Omental fat pad (tissue), 4 donors: ENCODE measurements around the gene NTN3. TPM values are rescaled to one million over a fixed set of nuclear protein-coding genes. Genes with fewer than 3 reads are reported as not detected.
A peak's percentile ranks its signal among the peaks of the same experiment; 100 is the strongest.

Experiments
- ATAC-seq: fragments of 150-250 bp; one replicate; pipeline ENCODE4 v1.9.1; 2016; ENCODE audit warnings: mild to moderate bottlenecking, moderate library complexity; ENCODE audit not compliant: low FRiP score
- DNase-seq: peaks from one replicate; pipeline ENCODE4 v3.0.0-alpha.2; 2019; ENCODE audit warnings: low spot score
- CTCF ChIP-seq, 3 donors: fragments of 450-650 bp; IDR thresholded peaks; one replicate each; pipeline ENCODE4 v1.5.1; 2016 to 2017; ENCODE audit warnings: antibody characterized with exemption in 3 of 3, mild to moderate bottlenecking in 3 of 3, moderate library complexity in 2 of 3
- total RNA-seq, 4 donors: library from RNA; depleted of rRNA; stranded (reverse); fragments of >200 nt; gene quantifications; one replicate each; pipeline ENCODE4 v1.1.0, GENCODE V29; 2016

NTN3 gene
- total RNA-seq, 4 donors from 2014 or later: 0.28 to 0.44 TPM; not detected in 2

DNA sequence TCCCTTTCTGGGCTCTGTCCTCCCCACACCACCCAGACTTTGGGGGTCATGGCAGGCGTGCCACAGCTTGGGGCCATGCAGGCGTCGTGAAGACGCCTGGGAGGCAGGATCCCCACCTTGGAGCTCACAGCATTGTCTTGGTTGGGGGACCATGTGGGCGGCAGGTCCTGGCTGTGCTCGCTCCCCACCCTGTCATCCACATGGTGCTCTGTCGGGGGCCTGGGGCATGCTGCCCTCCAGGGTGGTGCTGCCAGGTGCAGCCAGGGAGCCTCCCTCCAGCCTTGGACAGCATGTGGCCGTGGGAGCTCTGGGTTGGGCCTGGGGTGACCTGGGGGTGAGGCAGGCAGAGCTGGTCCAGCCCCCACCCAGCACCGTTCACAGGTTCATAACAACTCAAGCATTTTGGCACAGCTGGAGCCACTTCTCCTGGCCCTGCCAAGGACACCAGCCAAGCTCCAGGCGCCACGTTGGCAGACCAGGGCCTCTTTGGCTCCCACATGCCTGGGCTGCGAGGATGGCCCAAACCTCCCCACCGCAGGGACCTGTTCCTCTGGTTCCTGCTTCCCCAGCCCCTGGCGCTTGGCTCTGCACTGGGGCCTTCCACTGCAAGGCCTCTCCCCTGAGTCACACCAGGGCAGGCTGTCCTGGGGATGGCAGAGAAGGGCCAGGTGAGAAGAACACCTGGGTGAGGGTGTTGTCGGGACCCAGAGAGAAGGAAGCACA is 27.6 kb downstream of the NTN3 start:
- TF ChIP-seq CTCF (IDR thresholded peaks at IDR 0.05): no peak
- DNase-seq (no peak), ATAC-seq (no peak)

GRCh38 chr16:2499454-2499853 is 28.4 kb downstream of the NTN3 start:
- DNase-seq (no peak), ATAC-seq (no peak)
- TF ChIP-seq CTCF (IDR thresholded peaks at IDR 0.05): no peak

DNA sequence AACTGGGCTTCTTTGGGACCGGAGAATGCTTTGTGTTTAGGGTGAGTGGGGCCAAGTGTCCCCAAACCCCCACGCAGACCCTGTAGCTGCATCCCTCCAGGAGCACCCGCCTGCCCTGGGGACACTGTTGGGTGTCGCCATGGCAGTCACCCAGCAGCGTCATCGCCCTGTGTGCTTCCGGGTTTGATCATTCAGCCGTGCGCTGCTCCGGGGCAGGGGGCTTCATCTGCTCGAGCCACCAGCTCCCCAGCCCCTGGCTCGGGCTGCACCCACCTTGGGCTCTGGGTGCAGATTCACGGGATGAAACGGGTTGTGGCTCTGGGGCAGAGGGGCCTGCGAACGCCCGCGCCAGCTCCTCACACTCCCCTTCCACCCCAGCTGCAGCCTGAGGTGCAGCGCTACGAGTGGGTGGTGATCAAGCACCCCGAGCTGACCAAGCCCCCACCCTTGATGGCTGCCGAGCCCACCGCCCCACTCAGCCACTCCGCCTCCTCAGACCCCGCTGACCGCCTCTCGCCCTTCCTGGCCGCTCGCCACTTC is 28.9 kb downstream of the NTN3 start:
- DNase-seq (no peak), ATAC-seq (no peak)
- no peak for TF ChIP-seq CTCF (IDR thresholded peaks at IDR 0.05)

GRCh38 chr16:2500430-2500917 is 29.4 kb downstream of the NTN3 start:
- no peak for TF ChIP-seq CTCF (IDR thresholded peaks at IDR 0.05)
- DNase-seq (no peak), ATAC-seq (no peak)

DNA sequence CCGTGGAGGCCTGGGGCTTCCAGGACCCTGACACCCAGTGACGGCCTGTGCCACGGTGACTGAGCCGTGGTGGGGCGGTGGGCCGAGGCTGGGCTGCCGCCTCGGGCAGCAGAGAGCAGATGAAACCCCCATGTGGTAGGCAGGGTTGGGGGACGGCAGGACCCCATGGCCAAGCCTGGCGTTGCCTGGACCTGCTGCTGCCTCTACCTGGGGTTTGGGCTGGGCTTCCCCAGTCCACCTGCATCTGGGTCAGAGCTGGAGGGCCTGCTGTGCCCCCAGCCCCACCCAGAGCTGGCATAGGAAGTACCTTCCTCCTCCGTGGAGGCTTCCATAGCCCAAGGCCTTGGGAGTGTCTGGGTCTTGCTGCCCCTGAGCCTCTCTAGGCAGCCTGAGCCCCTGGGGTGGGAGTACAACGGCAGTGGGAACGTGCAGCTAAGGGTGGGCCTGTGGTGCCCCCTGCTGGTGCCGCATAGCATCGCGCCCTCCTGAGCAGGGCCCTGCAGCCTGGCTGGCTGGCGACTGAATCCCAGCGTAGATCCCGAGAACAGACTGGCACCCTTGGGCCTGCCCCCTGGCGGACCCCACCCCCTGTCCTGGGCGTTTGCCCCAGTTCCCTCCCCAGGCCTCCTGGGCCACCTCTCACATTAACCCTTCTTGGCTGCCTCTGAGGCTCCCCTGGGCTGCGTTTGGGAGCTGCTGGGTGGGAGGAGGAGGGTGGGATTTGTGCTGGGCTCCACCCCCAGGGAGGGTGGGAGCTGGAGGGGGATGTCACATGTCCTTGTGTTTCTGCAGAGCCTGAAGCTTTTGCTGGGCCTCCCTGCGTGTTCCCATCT is 30.0 kb downstream of the NTN3 start:
- TF ChIP-seq CTCF (IDR thresholded peaks at IDR 0.05): peak in 2 of 3 donors; percentile 92 to 96
- peak; percentile 86 for ATAC-seq
- peak; percentile 77 for DNase-seq

GRCh38 chr16:2501946-2502895 is 31.1 kb downstream of the NTN3 start:
- DNase-seq (no peak), ATAC-seq (peak; percentile 0)
- no peak for TF ChIP-seq CTCF (IDR thresholded peaks at IDR 0.05)
